Dendritic cell treated with granulocyte-macrophage colony-stimulating factor and Interleukin-4, amounts not matched to agents 40 ng/mL and 50 ng/mL, for 4 days (primary cell): ENCODE measurements around the gene SYDE2.
"Not testable (repeated sequence)": the region's sequence is repeated elsewhere in the genome, so short reads cannot be mapped to it uniquely, and the experiment has no call there.

ENCODE experiments used
- H3K27ac Mint-ChIP-seq: one replicate; pipeline ENCODE4 v1.8.0; 2022; ENCODE audit warnings: mild to moderate bottlenecking, mixed read lengths
- H3K27me3 Mint-ChIP-seq: one replicate; pipeline ENCODE4 v1.8.0; 2022; ENCODE audit warnings: mild to moderate bottlenecking, mixed read lengths
- H3K36me3 Mint-ChIP-seq: one replicate; pipeline ENCODE4 v1.8.0; 2022; ENCODE audit warnings: low read depth, mixed read lengths
- H3K4me1 Mint-ChIP-seq: one replicate; pipeline ENCODE4 v1.8.0; 2022; ENCODE audit warnings: low read depth, mixed read lengths
- H3K4me3 Mint-ChIP-seq: one replicate; pipeline ENCODE4 v1.8.0; 2022; ENCODE audit warnings: mild to moderate bottlenecking, moderate library complexity, mixed read lengths
- H3K9me3 Mint-ChIP-seq: one replicate; pipeline ENCODE4 v1.8.0; 2022; ENCODE audit warnings: mixed read lengths
- intact Hi-C: fragments of 100-400 bp; cut with micrococcal nuclease; formaldehyde crosslinking; loops from one replicate; pipeline ENCODE4 v1.15.0; 2022

The SYDE2 gene, protein sequence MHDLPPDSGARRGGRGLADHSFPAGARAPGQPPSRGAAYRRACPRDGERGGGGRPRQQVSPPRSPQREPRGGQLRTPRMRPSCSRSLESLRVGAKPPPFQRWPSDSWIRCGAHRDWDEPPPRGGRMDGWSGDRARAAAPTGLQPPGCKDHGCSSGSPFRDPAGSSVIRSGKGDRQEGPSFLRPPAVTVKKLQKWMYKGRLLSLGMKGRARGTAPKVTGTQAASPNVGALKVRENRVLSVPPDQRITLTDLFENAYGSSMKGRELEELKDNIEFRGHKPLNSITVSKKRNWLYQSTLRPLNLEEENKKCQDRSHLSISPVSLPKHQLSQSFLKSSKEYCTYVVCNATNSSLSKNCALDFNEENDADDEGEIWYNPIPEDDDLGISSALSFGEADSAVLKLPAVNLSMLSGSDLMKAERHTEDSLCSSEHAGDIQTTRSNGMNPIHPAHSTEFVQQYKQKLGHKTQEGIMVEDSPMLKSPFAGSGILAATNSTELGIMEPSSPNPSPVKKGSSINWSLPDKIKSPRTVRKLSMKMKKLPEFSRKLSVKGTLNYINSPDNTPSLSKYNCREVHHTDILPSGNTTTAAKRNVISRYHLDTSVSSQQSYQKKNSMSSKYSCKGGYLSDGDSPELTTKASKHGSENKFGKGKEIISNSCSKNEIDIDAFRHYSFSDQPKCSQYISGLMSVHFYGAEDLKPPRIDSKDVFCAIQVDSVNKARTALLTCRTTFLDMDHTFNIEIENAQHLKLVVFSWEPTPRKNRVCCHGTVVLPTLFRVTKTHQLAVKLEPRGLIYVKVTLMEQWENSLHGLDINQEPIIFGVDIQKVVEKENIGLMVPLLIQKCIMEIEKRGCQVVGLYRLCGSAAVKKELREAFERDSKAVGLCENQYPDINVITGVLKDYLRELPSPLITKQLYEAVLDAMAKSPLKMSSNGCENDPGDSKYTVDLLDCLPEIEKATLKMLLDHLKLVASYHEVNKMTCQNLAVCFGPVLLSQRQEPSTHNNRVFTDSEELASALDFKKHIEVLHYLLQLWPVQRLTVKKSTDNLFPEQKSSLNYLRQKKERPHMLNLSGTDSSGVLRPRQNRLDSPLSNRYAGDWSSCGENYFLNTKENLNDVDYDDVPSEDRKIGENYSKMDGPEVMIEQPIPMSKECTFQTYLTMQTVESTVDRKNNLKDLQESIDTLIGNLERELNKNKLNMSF

DNA sequence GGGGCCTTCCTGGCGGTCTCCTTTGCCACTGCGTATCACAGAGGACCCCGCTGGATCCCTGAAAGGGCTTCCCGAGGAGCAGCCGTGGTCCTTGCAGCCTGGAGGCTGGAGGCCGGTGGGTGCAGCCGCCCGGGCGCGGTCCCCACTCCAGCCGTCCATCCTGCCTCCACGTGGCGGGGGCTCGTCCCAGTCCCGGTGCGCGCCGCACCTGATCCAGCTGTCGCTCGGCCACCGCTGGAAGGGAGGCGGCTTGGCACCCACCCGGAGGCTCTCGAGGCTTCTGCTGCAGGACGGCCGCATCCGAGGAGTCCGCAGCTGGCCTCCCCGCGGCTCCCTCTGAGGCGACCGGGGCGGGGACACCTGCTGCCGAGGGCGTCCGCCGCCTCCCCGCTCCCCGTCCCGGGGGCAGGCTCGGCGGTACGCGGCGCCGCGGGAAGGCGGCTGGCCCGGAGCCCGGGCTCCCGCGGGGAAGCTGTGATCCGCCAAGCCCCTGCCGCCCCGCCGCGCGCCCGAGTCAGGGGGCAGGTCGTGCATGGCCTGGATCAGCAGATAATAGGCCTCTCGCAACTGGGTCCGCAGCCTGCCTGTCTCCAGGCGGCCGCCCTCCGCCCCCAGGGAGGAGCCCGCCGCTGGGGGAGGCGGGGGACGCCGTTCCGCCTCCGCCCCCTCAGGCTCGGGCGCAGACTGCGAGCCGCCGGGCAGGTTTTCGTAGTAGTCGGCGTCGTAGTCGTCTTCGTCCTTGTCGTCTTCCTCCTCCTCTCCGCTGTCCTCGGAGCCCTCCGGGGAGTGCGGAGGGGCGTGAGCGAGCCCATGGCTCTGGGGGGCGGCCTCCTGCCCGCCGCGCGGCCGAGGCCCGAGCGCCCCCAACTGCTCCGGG is at the start of gene SYDE2:
Gene SYDE2 (minus strand): TSS at position 554 of the 877 bp plus-strand sequence. CDS start 20 bp downstream, at position 534.
- Mint-ChIP-seq H3K9me3 (no peaks in the 10 kb centered on the region), H3K4me1 (peaks cover 13% of the 10 kb centered on the region), H3K27ac (no peak within 1 kb of the TSS), H3K4me3 (peak within 1 kb of the TSS; percentile 84), H3K27me3 (peaks cover 46% of the 10 kb centered on the region), H3K36me3 (no peaks in the 10 kb centered on the region)
- intact Hi-C loops: loop anchor here (5.0 kb wide), 1 partner anchor 57 kb away; the partner anchor contains the start of gene C1orf52

DNA sequence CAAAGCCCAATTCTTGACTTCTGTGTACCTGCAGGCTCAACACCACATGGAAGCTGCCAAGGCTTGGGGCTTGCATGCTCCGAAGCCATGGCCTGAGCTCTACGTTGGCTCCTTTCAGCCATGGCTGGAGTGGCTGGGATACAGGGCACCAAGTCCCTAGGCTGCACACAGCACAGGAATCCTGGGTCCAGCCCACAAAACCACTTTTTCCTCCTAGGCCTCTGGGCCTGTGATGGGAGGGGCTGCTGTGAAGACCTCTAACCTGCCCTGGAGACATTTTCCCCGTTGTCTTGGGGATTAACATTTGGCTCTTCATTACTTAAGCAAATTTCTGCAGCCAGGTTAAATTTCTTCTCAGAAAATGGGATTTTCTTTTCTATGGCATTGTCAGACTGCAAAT is 48.2 kb upstream of the SYDE2 start:
- intact Hi-C loops, H3K4me3 Mint-ChIP-seq: not testable (repeated sequence)

DNA sequence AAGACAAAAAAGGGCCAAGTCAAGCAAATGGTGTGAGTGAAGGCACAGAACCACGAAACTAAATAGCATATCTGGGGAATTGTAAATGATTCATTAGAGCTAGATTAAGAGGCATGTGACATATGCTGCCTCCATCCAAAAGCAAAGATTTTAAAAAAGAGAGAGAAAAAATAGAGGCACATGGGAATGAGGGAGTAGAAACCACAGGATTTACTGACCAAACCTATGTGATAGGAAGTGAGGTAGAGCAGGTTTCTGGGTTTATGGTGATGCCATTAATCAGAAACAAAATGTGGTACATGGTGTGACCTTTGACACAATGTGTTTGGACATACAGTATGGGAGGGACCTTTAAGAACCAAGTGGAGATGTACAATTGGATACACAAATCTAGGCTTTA is 45.1 kb upstream of the SYDE2 start:
- intact Hi-C loops: no loop called here
- Mint-ChIP-seq H3K27ac (no peak overlapping the region), H3K4me1 (no peaks in the 10 kb centered on the region), H3K4me3 (no peak overlapping the region), H3K9me3 (peaks cover 9% of the 10 kb centered on the region), H3K27me3 (no peaks in the 10 kb centered on the region), H3K36me3 (peaks cover 6% of the 10 kb centered on the region)

More for the DNA sequence above, 48.2 kb upstream of the SYDE2 start:
- H3K27me3 Mint-ChIP-seq, H3K4me1 Mint-ChIP-seq, H3K27ac Mint-ChIP-seq, H3K9me3 Mint-ChIP-seq: not testable (repeated sequence)
- H3K36me3 Mint-ChIP-seq: peaks cover 30% of the 10 kb centered on the region

DNA sequence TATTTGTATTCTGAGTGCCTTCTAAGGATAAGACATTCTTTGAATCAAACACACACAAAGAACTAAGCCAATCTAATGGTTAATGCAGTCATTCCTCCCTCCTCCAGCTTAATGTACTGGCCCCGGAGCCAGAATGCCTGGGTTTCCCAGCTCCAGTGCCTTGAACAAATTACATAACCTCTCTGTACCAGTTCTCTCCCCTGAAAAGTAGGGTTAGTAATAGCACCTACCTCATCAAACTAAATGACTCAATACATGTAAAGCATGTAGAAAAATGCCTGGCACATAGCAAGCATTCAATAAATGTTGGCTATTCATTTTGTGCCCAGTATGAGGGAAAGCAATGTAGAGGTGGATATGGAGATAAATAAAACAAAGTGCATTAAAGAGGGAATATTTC is 44.6 kb upstream of the SYDE2 start:
- Mint-ChIP-seq H3K4me3 (no peak overlapping the region), H3K27ac (no peak overlapping the region), H3K9me3 (peaks cover 9% of the 10 kb centered on the region), H3K27me3 (no peaks in the 10 kb centered on the region), H3K4me1 (no peaks in the 10 kb centered on the region), H3K36me3 (peaks cover 3% of the 10 kb centered on the region)
- intact Hi-C loops: no loop called here

DNA sequence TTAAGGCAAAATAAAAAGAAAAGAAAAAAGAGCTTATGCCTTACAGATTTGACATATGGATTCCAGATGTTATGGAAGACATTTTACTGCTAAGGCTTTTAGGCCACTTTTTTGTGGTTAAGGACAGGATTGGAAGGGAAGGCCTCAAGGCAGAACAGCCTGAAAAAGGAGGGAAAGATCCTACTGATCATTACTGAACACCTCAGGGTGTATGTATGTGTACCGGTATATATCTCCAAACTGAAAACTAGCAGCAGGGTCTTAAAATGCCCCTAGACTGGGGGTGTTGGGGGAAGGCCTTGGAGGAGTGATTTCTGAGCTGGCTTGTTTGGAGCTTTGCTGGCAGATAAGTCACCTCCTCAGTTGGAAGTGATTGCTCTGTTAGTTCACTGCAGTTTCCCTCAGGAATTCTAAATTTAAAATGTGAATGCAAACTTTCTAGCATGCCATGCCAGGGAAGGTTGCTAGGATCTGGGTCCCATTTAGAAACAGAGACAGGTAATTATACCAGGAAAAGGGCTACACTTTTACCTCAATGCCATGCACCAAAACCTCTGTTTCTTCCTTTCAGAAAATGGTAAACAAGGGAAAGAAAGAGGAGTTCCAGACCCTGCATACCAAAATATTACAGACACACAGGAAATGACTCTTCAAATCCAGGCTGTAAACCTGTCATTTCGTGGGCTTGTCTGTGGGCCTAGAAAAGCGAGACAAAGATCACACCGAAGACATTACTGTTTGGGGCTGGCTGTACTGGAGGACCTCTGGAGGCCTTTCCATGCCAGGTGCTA is 43.6 kb upstream of the SYDE2 start:
- Mint-ChIP-seq H3K9me3 (peaks cover 5% of the 10 kb centered on the region), H3K27me3 (no peaks in the 10 kb centered on the region), H3K4me3 (no peak overlapping the region), H3K36me3 (no peaks in the 10 kb centered on the region), H3K4me1 (no peaks in the 10 kb centered on the region), H3K27ac (no peak overlapping the region)
- intact Hi-C loops: no loop called here

DNA sequence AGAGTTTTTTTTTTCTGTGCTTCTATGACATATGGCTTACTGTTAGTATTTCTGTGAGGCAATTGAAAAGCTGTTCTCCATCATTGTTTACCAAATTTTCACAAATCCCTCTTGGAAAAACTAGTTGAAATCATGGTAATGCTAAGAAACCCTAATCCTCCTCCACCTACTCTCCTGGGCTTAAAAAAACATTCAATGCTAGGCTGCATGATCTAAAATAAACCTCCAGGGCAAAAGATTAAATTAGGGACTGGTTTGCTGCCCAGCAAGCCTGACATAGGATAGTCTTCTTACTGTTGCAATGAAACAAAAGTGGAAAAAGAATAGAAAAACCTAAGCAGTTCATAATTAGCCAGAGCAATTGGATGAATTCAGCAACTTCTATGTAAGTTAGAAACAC is 42.6 kb upstream of the SYDE2 start:
- intact Hi-C loops: no loop called here
- H3K27ac Mint-ChIP-seq: no peak overlapping the region
- H3K4me3 Mint-ChIP-seq: no peak overlapping the region
- H3K9me3 Mint-ChIP-seq: no peaks in the 10 kb centered on the region
- no peaks in the 10 kb centered on the region for H3K27me3 Mint-ChIP-seq
- no peaks in the 10 kb centered on the region for H3K4me1 Mint-ChIP-seq
- H3K36me3 Mint-ChIP-seq: no peaks in the 10 kb centered on the region

DNA sequence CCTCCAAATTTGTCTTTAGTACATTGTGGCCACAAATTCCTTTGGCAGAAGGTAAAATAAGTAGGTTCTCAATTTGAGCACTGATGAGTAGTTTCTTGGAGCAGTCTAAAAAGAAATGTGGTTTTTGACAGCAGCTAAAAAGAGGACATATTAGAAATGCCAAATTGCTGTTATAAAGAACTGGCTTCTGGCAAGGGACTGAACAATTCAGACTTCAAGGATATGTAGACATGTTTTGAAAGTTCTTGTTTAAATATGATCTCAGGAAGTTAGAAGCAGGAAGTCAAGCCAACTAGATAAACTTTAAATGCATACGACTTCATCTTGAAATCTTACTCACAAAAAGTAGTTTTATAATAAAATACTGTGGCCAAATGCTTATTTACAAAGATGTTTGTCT is 39.8 kb upstream of the SYDE2 start:
- Mint-ChIP-seq H3K27ac (no peak overlapping the region), H3K9me3 (no peaks in the 10 kb centered on the region)
- intact Hi-C loops: no loop called here

DNA sequence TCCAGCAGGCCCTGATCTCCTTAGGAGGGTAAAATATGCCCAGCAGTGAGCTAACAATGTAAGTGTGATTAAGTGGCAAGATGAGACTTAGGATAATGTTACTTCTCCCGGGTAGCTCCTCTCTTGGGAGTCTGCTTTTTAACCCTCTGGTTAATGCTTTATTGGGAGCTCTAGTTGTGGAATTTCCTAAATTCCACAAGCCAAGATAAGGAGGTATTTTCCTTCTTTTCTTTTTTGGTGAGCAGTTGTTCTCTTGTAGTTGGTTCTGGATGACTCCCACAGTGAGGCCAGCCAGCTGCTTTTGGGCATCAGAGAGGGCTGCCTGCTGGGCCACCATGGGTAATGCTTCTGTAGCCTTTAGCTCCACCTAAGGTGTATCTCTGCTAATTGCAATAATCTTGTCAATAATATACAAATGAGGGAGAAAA is 39.4 kb upstream of the SYDE2 start:
- H3K36me3 Mint-ChIP-seq: no peaks in the 10 kb centered on the region
- H3K9me3 Mint-ChIP-seq: no peaks in the 10 kb centered on the region
- H3K27ac Mint-ChIP-seq: no peak overlapping the region
- H3K4me3 Mint-ChIP-seq: no peak overlapping the region
- no peaks in the 10 kb centered on the region for H3K27me3 Mint-ChIP-seq
- intact Hi-C loops: no loop called here
- H3K4me1 Mint-ChIP-seq: no peaks in the 10 kb centered on the region

More for the DNA sequence above, 39.8 kb upstream of the SYDE2 start:
- Mint-ChIP-seq H3K4me3 (no peak overlapping the region), H3K27me3 (no peaks in the 10 kb centered on the region), H3K36me3 (no peaks in the 10 kb centered on the region), H3K4me1 (no peaks in the 10 kb centered on the region)

DNA sequence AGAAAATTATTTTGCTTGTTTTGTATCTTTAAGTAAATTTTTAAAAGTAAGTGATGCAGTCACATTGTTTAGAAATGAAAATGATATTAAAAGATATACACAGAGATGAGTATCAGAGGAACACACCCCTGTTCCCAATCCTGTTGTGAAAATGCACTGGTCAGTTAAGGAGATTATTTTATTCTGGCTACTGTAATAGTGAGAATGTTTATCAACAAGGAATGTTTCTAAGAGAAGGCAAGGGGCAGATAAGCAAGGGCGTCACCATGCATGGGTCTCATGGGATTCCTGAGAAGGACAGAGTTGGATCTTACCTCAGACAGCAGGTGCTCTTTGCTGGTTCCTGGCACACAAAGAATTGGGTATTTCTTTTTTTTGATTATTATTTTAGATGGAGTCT is 36.8 kb upstream of the SYDE2 start:
- Mint-ChIP-seq H3K4me1 (no peaks in the 10 kb centered on the region), H3K27me3 (no peaks in the 10 kb centered on the region), H3K9me3 (no peaks in the 10 kb centered on the region), H3K4me3 (no peak overlapping the region), H3K36me3 (no peaks in the 10 kb centered on the region), H3K27ac (no peak overlapping the region)
- intact Hi-C loops: no loop called here

DNA sequence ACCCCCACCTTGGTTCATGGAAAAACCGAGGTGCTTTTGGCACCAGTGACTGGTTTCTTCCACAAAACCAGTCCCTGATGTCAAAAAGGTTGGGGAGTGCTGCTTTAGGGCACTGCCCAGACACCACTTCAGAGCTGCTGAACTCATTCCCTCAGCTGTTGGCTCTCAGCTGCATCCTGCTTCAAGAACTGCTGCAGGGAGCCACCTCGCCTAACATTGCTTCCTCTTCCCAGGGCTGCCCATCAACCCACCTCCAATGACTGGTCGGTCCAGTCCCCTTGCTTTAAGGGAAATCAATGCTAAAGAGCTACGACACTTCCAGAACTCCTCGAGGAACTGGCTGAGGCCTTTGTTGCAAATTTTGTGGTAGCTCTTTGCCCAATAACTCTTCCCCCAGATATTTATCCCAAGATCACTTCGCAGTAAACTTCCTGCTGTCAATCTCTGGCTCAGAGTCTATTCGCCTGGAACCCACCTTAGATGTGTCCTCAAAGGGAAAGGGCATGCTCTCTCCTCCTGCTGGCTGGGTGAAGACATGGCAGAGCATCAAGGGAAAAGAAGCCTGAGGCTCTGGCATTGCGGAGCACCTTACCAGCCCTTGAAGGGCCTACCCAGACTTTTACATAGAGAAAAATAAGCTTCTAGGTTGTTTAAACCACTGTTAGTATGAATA is 29.6 kb upstream of the SYDE2 start:
- H3K4me1 Mint-ChIP-seq: no peaks in the 10 kb centered on the region
- intact Hi-C loops: no loop called here
- H3K36me3 Mint-ChIP-seq: no peaks in the 10 kb centered on the region
- H3K4me3 Mint-ChIP-seq: no peak overlapping the region
- no peaks in the 10 kb centered on the region for H3K27me3 Mint-ChIP-seq
- H3K27ac Mint-ChIP-seq: no peak overlapping the region
- no peaks in the 10 kb centered on the region for H3K9me3 Mint-ChIP-seq

DNA sequence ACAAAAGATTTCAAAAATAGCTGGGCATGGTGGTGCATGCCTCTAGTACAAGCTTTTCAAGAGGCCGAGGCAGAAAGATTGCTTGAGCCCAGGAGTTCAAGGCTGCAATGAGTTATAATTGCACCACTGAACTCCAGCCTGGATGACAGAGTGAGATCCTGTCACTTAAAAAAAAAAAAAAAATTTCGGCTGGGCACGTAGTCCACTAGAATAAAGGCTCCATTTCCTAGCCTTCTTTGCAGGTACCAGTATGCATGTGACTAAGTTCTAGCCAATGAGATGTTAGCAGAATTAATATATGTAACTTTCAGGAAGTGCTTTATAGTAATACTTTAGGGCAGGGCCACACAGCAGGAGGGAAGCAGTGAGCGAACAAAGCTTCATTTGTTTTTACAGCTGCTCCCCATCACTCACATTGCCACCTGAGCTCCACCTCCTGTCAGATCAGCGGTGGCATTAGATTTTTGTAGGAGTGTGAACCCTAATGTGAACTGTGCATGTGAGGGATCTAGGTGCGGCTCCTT is 28.8 kb upstream of the SYDE2 start:
- Mint-ChIP-seq H3K9me3 (no peaks in the 10 kb centered on the region), H3K27ac (no peak overlapping the region), H3K36me3 (no peaks in the 10 kb centered on the region), H3K4me1 (no peaks in the 10 kb centered on the region), H3K27me3 (no peaks in the 10 kb centered on the region), H3K4me3 (no peak overlapping the region)
- intact Hi-C loops: no loop called here

DNA sequence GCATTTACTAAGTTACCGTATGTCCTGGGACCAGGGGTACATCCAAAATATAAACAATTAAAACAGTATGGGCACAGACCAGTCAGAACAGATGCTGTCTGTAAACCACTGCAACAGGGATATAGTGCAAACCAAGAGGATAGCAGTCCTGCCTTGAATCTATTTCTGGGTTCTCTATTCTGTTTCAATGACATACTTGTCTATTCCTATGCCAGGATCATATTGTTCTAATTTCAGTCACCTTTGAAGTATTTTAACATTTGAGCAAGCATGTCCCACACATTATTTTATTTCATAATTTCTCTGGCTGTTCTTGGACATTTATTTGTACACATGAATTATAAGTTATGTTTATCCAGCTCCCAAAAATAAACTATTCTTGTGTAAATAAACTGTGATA is 28.2 kb upstream of the SYDE2 start:
- Mint-ChIP-seq H3K27me3 (no peaks in the 10 kb centered on the region), H3K4me1 (no peaks in the 10 kb centered on the region), H3K27ac (no peak overlapping the region), H3K9me3 (no peaks in the 10 kb centered on the region), H3K4me3 (no peak overlapping the region), H3K36me3 (no peaks in the 10 kb centered on the region)
- intact Hi-C loops: no loop called here
